Left lung (tissue), 10 donors: Measurements from ENCODE around the gene PLA2G4C. TPM values are rescaled to one million over a fixed set of nuclear protein-coding genes. Genes with fewer than 3 reads are reported as not detected.
"Not testable (repeated sequence)": the region's sequence is repeated elsewhere in the genome, so short reads cannot be mapped to it uniquely, and the experiment has no call there.

Experiments
- ATAC-seq: fragments of 200-7000 bp; cut with Tn5 transposase; one replicate; pipeline ENCODE4 v1.9.1; 2020; ENCODE audit warnings: moderate library complexity
- DNase-seq, 4 donors: peaks; one replicate each; pipeline ENCODE4 v3.0.0-alpha.2; 2013 to 2020
- H3K27ac ChIP-seq, 2 donors: fragments of 200-600 bp; sonication (generic) in 1 of 2; one replicate each; pipeline versions ENCODE4 v1.5.0 to v1.8.0; 2020 to 2021
- H3K27me3 ChIP-seq, 2 donors: fragments of 200-600 bp; sonication (generic) in 1 of 2; one replicate each; pipeline versions ENCODE4 v1.5.0 to v1.8.0; 2020 to 2021
- H3K36me3 ChIP-seq, 2 donors: fragments of 200-600 bp; sonication (generic) in 1 of 2; one replicate each; pipeline versions ENCODE4 v1.5.0 to v1.8.0; 2020 to 2021
- H3K4me1 ChIP-seq, 2 donors: fragments of 200-600 bp; one replicate each; pipeline ENCODE4 v1.8.0; 2021
- H3K4me3 ChIP-seq, 2 donors: fragments of 200-600 bp; sonication (generic) in 1 of 2; one replicate each; pipeline versions ENCODE4 v1.5.0 to v1.8.0; 2020 to 2021; ENCODE audit warnings: mild to moderate bottlenecking in 1 of 2
- H3K9me3 ChIP-seq, 2 donors: fragments of 200-600 bp; sonication (generic) in 1 of 2; one replicate each; pipeline versions ENCODE4 v1.5.0 to v1.8.0; 2020 to 2021
- intact Hi-C, 2 donors: fragments of 100-400 bp; cut with DNase I; formaldehyde crosslinking; loops; one replicate each; pipeline versions ENCODE4 v1.11.2 to v1.14.2; 2022
- polyA plus RNA-seq, 6 donors: library from polyadenylated mRNA; unstranded; fragments of 120-200 nt; gene quantifications; one replicate each; pipeline ENCODE4 v1.2.1, GENCODE V29; 2013; ENCODE audit not compliant: insufficient read length in 6 of 6
- total RNA-seq, 2 donors: library from RNA; stranded (reverse); fragmentation: NEBNext Ultra II Directional; extraction: Animal tissue kit (Norgen Biotek cat#: 25700); gene quantifications; one replicate each; pipeline ENCODE4 v1.2.1, GENCODE V29; 2021
- TF ChIP-seq, protein P1 (sequence below), 2 donors: fragments of 200-600 bp; sonication (generic) in 1 of 2; IDR thresholded peaks; one replicate each; pipeline versions ENCODE4 v1.5.0 to v1.8.0; 2021; ENCODE audit warnings: antibody characterized with exemption in 2 of 2
- donor health status: DM: no; HTN: yes; CAD: no.
- donor health status: DM: no; HTN: no; CAD: no.

Gene PLA2G4C
- total and polyA plus RNA-seq, 8 donors: 6.6 to 17.3 (median 10.7) TPM

- ATAC-seq: no peak
- H3K36me3 ChIP-seq: no peaks in the 10 kb centered on the region
- H3K27ac ChIP-seq: no peak overlapping the region
- intact Hi-C loops: no loop called here
- TF ChIP-seq, protein P1, sequence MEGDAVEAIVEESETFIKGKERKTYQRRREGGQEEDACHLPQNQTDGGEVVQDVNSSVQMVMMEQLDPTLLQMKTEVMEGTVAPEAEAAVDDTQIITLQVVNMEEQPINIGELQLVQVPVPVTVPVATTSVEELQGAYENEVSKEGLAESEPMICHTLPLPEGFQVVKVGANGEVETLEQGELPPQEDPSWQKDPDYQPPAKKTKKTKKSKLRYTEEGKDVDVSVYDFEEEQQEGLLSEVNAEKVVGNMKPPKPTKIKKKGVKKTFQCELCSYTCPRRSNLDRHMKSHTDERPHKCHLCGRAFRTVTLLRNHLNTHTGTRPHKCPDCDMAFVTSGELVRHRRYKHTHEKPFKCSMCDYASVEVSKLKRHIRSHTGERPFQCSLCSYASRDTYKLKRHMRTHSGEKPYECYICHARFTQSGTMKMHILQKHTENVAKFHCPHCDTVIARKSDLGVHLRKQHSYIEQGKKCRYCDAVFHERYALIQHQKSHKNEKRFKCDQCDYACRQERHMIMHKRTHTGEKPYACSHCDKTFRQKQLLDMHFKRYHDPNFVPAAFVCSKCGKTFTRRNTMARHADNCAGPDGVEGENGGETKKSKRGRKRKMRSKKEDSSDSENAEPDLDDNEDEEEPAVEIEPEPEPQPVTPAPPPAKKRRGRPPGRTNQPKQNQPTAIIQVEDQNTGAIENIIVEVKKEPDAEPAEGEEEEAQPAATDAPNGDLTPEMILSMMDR (IDR thresholded peaks at IDR 0.05): no peak
- no peaks in the 10 kb centered on the region for H3K9me3 ChIP-seq
- H3K4me3 ChIP-seq: no peak overlapping the region
- H3K27me3 ChIP-seq: no peaks in the 10 kb centered on the region
- no peaks in the 10 kb centered on the region for H3K4me1 ChIP-seq
- no peak for DNase-seq
Measured at GRCh38 chr19:48085076-48085475, 25.5 kb downstream of the PLA2G4C start.

DNA sequence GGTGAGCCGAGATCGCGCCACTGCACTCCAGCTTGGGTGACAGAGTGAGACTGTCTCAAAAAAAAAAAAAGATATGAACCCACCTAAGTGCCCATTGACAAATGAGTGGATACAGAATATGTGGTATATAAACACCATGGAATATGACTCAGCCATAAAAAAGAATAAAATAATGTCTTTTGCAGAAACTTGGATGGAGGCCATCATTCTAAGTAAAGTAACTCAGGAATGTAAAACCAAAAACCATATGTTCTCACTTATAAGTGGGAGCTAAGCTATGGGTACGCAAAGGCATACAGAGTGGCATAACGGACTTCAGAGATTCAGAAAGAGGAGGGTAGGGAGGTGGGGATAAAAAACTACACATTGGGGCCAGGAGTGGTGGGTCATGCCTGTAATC lies 29.5 kb downstream of the PLA2G4C start:
- intact Hi-C loops: no loop called here
- no peaks in the 10 kb centered on the region for H3K4me1 ChIP-seq

DNA sequence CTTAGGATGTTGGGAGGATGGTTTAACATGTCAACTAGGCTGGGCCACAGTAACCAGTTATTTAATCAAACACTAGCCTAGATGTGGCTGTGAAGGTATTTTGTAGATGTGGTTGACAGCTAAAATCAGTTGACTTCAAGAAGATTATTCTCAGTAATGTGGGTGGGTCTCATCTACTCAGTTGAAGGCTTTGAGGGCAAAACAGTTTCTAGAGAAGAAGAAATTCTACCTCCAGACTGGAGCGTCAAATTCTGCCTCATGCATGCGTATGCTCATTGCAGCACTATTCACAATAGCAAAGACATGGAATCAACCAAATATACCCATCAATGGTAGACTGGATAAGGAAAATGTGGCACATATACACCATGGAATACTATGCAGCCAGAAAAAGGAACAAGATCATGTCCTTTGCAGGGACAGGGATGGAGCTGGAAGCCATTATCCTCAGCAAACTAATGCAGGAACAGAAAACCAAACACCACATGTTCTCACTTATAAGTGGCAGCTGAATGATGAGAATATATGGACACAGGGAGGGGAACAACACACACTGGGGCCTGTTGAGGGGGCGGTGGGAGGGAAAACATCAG lies 40.3 kb downstream of the PLA2G4C start:
- H3K27ac ChIP-seq, H3K36me3 ChIP-seq, H3K9me3 ChIP-seq, H3K4me1 ChIP-seq, H3K4me3 ChIP-seq, H3K27me3 ChIP-seq, DNase-seq, ATAC-seq, intact Hi-C loops: not testable (repeated sequence)

More for the DNA sequence above, 29.5 kb downstream of the PLA2G4C start:
- no peaks in the 10 kb centered on the region for H3K9me3 ChIP-seq
- H3K27me3 ChIP-seq: no peaks in the 10 kb centered on the region
- no peak for DNase-seq
- no peak for ATAC-seq
- H3K4me3 ChIP-seq: no peak overlapping the region
- no peak overlapping the region for H3K27ac ChIP-seq
- TF ChIP-seq, protein P1 (IDR thresholded peaks at IDR 0.05): no peak
- no peaks in the 10 kb centered on the region for H3K36me3 ChIP-seq

DNA sequence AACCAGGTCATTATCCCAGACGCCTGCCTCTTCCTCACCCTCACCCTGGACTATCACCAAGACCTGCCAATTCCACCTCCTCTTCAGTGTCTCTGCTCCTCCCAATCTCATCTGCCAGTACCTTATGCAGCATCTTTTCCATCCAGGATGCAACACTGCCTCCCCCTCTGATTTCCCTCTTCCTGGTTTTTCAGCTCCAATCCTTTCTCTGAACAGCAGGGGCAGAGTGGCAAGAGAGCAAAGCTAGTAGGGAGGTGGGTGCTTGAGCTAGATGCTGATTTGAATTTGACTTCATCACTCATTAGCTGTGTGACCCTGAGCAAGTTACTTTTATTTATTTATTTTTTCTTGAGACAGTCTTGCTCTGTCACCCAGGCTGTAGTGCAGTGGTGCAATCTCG lies 41.2 kb downstream of the PLA2G4C start:
- Histone ChIP-seq H3K9me3 (no peaks in the 10 kb centered on the region), H3K27ac (no peak overlapping the region), H3K4me3 (no peak overlapping the region), H3K36me3 (peaks cover 0 to 4% of the 10 kb centered on the region in 2 donors), H3K27me3 (no peaks in the 10 kb centered on the region), H3K4me1 (no peaks in the 10 kb centered on the region)
- no peak for ATAC-seq
- TF ChIP-seq, protein P1 (IDR thresholded peaks at IDR 0.05): no peak
- intact Hi-C loops: no loop called here
- no peak for DNase-seq

- DNase-seq (no peak), ATAC-seq (no peak)
- H3K27me3 ChIP-seq: peaks cover 0 to 8% of the 10 kb centered on the region in 2 donors
- no peaks in the 10 kb centered on the region for H3K9me3 ChIP-seq
- intact Hi-C loops: no loop called here
- H3K27ac ChIP-seq: no peak overlapping the region
- no peak overlapping the region for H3K4me3 ChIP-seq
- TF ChIP-seq, protein P1 (IDR thresholded peaks at IDR 0.05): no peak
- no peaks in the 10 kb centered on the region for H3K36me3 ChIP-seq
- H3K4me1 ChIP-seq: no peaks in the 10 kb centered on the region
Measured at GRCh38 chr19:48064509-48064908, 46.1 kb downstream of the PLA2G4C start.
